HK-2 (cell line): Measurements from ENCODE around the gene MYO3B.
"Not testable (repeated sequence)": the region's sequence is repeated elsewhere in the genome, so short reads cannot be mapped to it uniquely, and the experiment has no call there.

ENCODE experiments used
- DNase-seq: peaks from one replicate; pipeline ENCODE4 v3.0.0-alpha.2; 2018; ENCODE audit not compliant: unreplicated experiment

The MYO3B gene

GRCh38 chr2:170568511-170568910 is 390.6 kb downstream of the MYO3B start:
- DNase-seq: no peak

- no peak for DNase-seq
These were observed 393.7 kb downstream of the MYO3B start for GRCh38 chr2:170571612-170572011.

GRCh38 chr2:170573671-170574070 is 395.7 kb downstream of the MYO3B start:
- DNase-seq: no peak

- no peak for DNase-seq
These were observed 398.3 kb downstream of the MYO3B start for GRCh38 chr2:170576296-170576695.

DNA sequence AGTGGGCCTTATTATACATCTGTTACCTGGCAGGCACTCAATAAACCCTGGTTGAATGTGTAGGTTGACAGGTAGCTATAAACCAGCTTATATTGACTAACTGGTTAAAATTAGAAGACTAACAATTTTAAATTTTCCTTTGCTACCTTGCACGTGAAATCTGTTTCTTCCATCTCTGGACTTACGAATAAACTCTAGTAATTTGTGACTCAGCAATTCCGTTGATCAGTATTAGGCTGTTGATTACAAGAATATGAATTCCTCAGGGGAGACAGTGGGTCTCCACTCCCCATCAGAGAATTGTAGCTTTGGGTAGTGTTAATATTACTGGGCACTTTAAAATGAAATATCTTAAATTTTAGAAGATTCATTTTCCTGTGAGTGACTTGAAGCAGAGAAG is 399.4 kb downstream of the MYO3B start:
- DNase-seq: no peak

DNA sequence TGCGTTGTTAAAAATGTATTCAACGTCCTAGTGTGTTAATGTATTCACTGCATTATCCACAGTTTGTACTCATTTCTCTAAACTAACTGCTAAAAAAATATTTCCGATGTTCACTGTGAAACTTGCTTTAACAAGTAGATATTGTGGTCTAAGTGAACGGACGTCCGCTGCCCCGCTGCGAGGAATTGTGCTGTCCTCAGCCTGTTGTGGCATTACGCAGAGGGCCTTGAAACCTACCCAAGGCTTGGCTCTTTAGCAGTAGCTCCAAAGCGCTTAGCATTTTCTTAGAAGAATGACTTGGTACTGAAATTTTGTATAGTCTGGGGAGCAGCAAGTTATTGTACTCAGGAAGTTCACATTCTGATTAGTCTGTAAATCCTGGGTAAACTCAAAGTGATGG is 400.7 kb downstream of the MYO3B start:
- DNase-seq: no peak

DNA sequence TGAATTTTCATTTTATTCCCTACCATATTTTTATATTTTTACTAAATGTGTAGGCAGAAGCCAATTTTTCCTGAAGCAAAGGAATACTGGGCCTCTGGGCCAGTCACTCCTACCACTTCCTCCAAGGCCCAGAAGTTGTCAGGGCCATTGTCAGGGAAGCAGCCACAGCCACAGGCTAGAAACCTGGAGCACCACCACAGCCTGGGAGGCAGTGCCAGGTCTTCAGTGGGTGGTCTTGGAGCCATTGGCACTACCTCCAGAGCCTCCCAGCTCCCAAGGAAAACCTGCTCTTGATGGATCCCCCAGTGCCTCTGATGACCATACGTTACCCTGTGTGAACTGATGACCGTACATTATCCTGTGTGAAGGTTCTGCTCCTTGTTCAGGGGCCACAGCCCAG is 401.6 kb downstream of the MYO3B start:
- no peak for DNase-seq

- no peak for DNase-seq
These were observed 404.4 kb downstream of the MYO3B start for GRCh38 chr2:170582313-170582712.

GRCh38 chr2:170582751-170583463 is 405.0 kb downstream of the MYO3B start:
- DNase-seq: no peak

DNA sequence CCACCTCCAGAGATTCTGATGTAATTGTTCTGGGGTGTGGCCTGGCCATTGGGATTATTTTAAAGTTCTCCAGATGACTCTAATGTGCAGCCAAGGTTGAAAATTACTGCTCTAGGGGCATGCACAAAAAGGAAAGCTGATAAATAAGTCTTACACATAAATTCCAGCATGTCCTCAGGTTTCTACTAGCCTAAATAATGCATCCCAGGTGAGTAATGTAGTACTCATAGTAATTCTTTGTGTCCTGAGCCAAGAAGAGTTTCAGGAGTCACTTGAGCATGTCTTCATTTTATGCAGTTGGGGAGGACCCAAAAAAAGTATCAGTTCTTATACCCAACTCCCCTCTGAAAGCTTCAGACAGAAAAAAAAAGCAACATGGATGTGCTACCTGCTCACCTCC is 407.1 kb downstream of the MYO3B start:
- DNase-seq: no peak

DNA sequence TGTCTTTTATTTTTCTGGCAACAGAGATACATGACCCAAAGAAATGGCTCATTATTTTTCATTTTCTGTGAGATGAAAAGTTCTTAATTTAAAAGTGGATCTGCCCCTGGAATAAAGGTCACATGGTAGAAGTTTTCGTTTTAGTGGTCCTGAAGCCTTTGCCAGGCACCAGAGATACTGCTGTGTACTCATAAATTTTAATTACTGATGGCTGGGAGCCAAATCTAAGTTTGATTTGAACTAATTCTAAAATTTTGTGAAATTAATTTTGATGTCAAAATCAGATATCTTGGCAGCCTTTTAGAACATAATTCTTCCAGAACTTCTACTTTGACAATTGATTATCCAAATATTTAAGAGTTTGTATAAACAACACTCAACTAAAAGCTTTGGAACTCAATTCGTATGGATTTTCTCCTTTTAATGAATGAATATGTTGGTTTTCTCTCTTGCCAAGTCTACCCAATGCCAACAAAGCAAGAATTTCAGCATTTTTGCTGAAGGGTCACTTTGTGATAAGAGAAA is 408.7 kb downstream of the MYO3B start:
- DNase-seq: no peak

- no peak for DNase-seq
These were observed 409.2 kb downstream of the MYO3B start for GRCh38 chr2:170587117-170587516.

DNA sequence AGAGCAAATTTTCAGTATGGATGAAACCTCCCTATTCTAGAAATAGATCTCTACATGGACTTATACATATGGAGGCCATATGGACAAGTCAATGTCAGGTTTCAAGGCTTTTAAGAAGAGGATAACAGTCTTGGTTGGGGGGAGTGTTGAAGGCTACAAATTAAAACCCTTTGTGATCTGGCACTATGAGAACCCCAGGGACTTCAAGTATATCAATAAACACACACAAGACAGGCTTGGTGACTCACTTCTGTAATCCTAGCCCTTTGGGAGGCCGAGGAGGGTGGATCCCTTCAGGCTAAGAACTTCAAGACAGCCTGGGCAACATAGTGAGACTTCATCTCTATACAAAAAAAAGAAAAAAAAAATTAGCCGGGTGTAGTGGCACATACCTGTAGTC is 410.0 kb downstream of the MYO3B start:
- no peak for DNase-seq

DNA sequence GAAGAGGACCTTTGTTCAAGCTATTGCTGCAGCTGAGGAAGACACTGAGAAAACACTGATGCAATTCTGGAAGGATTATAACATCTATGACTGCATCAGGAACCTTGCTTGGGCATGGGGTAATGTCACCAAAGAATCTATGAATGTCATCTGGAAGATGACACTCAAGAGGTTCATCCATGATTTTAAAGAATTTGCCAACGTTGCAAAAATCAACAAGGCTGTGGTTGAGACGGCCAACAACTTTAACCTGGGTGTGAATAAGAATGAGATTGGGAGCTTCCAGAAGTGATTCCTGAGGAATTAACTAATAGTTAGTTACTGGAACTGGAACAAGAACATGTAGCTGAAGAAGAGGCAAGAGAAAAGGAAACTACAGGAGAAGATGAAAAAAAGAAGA is 410.8 kb downstream of the MYO3B start:
- no peak for DNase-seq

DNA sequence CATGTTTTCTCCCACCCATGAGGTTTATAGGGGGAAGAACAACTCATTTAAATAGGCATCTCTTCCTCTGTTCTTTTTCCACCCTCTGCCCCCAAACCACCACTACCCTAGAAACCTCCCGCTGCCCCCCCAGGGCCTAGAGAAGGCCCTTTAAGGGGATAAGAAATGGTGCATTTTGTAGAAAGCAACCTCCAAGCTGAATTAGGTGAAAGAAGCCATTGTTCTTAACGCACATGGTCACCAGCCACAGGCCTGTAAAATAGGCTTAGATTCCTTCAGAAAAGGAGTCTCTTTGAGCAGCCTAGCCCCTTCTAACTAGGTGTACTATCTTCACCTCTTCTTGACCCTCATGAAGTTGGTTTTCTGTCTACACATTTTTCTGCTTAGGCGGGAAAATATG is 418.6 kb downstream of the MYO3B start:
- DNase-seq: no peak

DNA sequence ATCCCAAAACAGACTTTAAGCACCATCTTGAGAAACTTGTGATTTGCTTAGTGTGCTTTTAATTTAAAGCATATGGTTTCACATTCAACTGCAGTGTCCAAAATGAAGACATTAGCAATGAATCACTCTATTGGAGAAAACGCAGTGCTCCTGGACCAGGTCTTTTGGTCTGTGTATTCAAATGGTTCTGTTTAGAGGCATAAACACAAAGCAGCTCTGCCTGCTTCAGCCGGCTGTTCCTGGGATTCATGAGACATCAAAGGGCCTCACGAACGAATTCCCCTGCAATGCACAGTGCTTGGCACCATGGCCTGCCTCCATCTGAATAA is 420.1 kb downstream of the MYO3B start:
- no peak for DNase-seq

DNA sequence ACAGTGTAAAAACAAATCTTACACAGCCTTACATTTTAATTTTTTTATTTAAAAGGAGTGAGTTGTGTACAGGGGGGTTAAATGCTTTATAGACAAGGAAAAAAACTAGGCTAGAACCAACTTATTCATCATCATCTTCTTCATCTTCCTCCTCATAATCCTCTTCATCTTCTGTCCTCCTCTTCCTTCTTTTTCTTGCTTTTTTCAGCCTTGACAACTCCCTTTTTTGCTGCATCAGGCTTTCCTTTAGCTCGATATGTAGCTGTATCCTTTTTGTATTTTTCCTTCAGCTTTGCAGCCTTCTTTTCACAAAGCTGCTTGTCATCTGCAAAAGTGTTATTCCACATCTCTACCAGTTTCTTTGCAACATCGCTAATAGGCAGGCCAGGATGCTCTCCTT is 423.5 kb downstream of the MYO3B start:
- no peak for DNase-seq

DNA sequence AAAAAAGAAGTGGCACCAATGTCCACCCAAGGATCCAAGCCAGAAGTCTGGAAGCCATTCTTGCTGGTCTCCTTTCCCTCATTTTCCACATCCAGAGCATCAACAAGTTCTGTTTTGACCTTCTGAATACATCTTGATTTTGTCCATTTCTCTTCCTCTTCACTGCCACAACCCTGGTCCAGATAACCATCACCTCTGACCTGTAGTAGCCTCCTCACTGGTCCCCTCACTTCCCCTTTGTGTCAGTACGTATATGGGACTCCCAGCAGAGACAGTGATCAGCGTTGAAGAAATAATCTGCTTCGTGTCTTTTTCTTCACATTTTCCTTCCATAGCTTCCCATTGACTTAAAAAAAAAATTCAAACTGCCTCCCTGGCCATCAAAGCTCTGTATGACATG is 427.9 kb downstream of the MYO3B start:
- DNase-seq: no peak

- no peak for DNase-seq
These were observed 429.2 kb downstream of the MYO3B start for GRCh38 chr2:170607171-170607570.

- no peak for DNase-seq
These were observed 432.7 kb downstream of the MYO3B start for GRCh38 chr2:170610615-170611014.

GRCh38 chr2:170618948-170619347 is 441.0 kb downstream of the MYO3B start:
- not testable (repeated sequence) for DNase-seq

DNA sequence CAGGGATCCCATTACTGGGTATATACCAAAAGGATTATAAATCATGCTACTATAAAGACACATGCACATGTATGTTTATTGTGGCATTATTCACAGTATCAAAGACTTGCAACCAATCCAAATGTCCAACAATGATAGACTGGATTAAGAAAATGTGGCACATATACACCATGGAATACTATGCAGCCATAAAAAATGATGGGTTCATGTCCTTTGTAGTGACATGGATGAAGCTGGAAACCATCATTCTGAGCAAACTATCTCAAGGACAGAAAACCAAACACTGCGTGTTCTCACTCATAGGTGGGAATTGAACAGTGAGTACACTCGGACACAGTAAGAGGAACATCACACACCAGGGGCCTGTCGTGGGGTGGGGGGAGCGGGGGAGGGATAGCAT is 457.1 kb downstream of the MYO3B start:
- DNase-seq: not testable (repeated sequence)

DNA sequence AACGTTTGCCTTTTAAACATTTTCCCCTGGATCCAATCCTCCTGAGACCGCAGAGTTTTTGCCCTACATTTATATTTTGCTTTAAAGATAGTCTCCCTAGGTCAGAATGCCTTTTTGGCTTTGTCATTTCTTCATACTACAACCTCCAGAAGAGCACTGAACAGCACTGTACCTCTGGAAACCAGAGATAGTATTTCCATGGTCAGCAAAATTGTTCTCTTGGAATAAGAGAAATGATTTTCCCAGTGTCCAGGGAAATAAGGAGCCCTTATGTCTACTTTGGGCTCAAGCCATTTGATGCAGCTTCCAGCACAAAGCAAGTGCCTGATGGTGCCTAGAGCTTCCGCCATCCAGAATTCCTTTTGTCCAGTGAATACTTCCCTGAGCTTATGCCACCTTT is 461.7 kb downstream of the MYO3B start:
- no peak for DNase-seq

DNA sequence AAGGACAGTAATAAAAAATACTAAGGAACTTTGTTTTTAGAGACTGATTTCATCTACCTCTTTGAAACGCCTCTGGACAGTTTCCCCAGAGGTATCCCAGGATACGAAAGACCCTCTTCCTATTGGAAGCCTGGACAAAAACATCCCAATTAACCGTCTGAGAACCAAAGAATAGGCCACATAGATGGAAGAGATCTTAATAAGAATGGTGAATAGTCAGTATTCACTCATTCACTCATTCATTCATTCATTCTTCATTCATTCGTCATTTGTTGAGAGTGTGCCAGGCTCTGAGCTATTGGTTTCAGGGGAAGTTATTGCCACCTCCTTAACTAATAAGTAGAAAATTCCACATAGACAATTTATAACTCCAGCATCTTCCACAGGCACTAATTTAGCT is 464.0 kb downstream of the MYO3B start:
- DNase-seq: no peak
